GM19023 (cell line): ENCODE results near the gene SCTR.

ENCODE experiments used
- ATAC-seq: cut with Tn5 transposase; IDR thresholded peaks from one replicate; pipeline ENCODE4 v1.9.1; 2021; ENCODE audit warnings: mild to moderate bottlenecking, moderate library complexity; ENCODE audit not compliant: unreplicated experiment

Gene SCTR

GRCh38 chr2:119449521-119449920 lies 74.8 kb downstream of the SCTR start:
- ATAC-seq, result no peak

DNA sequence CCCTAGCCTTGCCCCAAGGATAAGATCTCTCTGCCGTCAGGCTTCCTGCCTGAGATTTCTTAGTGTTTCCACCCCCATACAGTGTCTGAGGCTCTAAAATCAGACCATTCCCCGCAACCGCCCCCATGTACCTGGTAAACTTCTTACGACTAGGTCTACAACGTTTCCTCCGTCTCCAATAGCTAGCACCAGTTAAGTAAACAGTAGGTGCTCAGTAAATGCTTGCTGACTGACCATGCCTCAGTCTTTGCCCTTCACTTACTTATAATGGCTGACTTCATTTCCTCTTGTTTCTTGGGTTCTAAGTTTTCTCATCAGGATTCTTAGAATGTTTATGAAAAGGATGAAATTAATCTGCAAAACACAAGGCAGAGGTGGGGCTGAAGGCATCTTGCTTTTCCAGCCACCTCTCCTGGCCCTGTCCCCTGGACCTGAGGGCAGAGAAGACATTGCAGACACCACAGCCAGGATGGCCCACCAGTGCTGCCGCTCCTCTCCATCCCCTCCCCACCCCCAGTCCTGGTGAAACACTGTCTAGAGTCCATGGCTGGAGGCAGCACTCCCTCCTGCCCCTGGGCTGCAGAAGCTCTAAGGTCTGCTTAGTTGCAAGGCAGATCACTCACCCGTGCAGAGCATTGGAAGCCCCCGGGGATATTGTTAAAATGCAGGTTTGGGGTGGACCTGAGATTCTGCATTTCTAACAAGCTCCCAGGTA lies 75.7 kb downstream of the SCTR start:
- no peak for ATAC-seq

DNA sequence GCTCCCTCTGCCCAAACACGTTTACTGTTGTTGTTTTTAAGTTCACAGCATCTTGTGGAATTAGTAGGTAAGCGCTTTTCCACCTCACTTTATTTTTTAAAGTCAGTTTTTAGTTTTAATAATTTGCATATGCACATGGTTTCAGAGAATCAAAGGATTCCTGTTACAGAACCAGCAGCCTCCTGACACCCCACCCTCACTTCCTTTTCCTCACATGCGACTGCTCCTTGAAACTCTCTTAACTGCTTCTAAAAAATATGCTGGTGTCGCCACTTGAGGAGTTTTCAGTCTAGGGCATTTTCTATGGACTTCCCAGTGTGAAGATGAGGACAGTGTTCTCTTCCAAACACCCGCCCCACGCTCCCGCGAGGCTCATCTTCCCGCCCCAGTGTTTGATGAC lies 78.2 kb downstream of the SCTR start:
- ATAC-seq, result no peak

- ATAC-seq, result no peak
Measured at GRCh38 chr2:119442850-119443249, 81.4 kb downstream of the SCTR start.

DNA sequence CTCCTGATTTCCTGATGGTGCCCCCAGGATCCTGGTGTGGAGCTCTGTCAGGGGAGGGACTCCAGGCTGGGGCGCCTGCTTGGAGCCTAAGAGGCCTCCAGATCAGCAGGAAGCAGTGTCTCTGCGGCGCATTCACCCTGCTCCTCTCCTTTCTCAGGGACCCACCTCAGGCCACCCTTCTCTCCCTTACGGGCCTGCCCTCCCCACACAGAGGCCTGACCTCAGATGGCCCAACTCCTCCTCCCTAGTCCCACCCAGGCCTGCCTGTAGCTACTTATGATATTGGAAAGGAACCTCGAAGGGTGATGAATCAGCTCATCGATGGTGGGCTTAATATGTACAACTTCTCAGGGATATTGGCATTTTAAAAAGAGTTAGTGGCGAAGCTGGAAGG lies 82.1 kb downstream of the SCTR start:
- no peak for ATAC-seq

GRCh38 chr2:119441376-119442225 lies 82.7 kb downstream of the SCTR start:
- no peak for ATAC-seq

DNA sequence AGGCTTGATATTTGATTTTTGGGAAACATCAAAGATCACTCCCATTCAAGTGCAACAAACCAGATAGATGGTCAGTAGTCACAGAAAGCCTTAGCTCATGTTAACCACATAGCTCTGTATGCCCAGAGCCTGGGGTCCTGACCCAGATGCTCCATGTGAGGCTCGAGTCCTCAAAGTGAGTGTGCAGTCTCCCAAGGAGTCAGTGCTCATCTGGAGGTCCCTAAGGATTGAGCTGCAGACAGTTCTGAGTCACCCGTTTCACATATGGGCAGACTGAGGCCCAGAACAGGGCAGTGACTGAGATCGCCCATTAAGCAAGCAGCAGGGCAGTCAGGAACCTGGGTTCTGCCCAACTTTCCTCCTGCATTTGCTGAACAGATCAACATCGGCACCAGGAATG lies 83.4 kb downstream of the SCTR start:
- no peak for ATAC-seq

DNA sequence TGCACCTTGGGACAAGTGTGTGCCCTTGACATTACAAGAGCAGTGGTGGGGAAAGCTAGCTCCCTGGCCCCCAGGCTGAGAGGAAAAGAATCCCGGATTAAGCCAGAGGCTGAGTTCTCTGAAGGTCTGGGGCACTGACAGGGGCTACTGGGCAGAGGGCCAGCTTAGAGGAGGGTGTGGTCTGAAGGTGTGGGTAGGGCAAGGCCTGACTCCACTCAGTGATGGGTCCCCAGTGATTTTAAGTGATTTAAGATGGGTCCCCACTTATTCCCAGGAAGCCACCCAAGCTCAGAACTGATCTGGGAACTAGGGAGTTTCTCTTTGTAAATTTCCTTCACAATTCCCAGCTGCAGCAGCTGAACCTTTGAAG lies 83.8 kb downstream of the SCTR start:
- no peak for ATAC-seq

GRCh38 chr2:119439574-119440500 lies 84.4 kb downstream of the SCTR start:
- no peak for ATAC-seq

- ATAC-seq, result no peak
Measured at GRCh38 chr2:119438726-119439284, 85.5 kb downstream of the SCTR start.

GRCh38 chr2:119438128-119438656 lies 86.1 kb downstream of the SCTR start:
- ATAC-seq, result no peak

DNA sequence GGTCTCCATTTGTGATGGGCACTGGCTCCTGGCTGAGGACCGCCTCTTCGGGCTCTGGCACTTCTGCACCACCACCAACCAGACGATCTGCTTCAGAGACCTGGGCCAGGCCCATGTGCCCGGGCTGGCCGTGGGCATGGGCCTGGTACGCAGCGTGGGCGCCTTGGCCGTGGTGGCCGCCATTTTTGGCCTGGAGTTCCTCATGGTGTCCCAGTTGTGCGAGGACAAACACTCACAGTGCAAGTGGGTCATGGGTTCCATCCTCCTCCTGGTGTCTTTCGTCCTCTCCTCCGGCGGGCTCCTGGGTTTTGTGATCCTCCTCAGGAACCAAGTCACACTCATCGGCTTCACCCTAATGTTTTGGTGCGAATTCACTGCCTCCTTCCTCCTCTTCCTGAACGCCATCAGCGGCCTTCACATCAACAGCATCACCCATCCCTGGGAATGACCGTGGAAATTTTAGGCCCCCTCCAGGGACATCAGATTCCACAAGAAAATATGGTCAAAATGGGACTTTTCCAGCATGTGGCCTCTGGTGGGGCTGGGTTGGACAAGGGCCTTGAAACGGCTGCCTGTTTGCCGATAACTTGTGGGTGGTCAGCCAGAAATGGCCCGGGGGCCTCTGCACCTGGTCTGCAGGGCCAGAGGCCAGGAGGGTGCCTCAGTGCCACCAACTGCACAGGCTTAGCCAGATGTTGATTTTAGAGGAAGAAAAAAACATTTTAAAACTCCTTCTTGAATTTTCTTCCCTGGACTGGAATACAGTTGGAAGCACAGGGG lies 87.1 kb downstream of the SCTR start:
- ATAC-seq, result no peak

GRCh38 chr2:119435953-119436297 lies 88.4 kb downstream of the SCTR start:
- ATAC-seq, result no peak

DNA sequence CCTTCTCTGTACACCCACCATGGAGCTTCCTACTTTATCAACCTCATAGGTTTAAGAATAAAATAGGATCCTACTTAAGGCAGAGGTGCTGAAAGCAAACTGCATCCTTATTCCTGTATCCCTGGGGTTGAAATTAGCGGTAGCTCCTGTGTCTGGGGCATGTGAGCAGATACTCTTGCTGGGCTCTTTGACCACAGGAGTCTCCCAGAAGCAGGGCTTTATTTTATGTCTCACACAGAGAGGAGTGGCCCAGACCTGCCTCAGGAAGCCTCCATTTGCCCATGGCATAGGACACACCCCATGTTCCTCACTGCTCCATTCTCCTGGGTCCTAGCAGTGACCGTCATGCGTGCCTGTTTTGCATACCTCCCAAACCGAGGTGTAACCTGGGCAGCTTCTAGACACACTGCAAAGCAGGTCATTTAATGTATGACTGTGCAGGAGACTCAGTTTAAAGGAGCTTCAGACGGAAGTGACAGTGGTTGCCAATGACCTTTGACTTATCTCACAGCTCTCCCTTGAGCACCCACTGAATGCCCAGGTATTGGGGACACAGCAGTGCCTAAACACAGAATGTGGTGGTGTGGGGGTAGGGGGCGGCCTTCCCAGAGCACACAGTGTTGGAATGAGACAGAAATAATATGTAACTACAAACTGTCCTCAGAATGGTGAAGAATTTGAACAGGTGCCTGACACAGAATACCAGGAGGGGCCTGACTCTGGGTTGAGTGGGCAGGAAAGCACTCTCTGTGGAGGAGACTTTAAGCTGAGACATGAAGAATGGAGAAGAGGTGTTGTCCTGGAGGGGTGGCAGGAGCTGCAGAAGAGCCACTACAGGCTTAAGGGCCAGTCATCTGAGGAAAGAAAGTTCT lies 89.0 kb downstream of the SCTR start:
- ATAC-seq, result no peak

DNA sequence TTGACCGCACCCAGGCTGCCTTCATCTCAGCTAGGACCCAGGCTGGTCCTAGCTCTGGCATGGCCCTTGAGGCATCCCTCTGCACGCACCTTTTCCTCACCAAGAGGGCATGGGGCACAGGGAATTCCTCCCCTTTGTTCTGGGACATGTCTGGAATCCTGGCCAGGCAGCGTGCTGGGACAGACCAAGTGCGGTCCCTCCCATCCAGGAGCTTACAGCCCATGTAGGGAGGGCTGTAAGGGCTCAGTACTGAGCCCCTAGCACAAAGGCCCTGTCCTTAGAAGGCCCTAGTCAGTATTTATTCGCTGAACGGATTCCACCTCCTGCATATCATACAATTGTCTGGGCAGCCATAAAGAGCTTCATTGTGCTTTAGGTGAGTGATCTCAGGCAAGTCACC lies 89.6 kb downstream of the SCTR start:
- no peak for ATAC-seq

GRCh38 chr2:119433636-119434327 lies 90.5 kb downstream of the SCTR start:
- ATAC-seq, result no peak

DNA sequence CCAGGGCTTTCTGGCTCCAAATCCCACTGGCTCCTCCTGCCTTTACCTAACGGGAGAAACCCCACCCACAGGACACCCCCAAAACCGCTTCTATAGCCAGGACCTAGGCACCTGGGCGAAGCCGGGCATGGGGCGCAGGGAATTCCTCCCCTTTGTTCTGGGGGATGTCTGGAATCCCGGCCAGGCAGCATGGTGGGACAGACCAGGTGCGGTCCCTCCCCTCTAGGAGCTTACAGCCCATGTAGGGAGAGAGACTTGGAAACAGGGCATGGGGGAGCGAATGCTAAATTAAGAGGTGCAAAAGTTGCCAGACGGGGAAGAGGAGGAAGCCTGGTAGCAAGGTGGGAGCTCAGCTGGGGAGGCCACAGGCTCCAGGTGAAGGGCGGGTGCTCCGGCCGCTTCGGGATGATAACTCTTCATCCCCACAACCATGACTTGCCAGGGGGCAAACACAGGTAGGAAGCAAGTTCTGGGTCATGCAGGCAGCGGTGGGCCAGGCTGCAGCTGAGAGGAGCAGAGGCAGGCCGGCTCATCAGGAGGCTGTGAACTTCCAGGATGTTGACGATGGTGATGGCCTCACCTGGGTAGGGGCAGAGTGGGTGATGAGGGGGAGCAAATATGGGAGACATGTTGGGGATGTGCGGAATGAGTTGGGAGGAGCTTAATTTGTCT lies 91.3 kb downstream of the SCTR start:
- no peak for ATAC-seq
